ENCODE results near the gene KCNA1. TPM values are rescaled to one million over a fixed set of nuclear protein-coding genes. Genes with fewer than 3 reads are reported as not detected.

KCNA1 gene
- total and polyA plus RNA-seq, 8 donors = 0.19 TPM; not detected in 7

DNA sequence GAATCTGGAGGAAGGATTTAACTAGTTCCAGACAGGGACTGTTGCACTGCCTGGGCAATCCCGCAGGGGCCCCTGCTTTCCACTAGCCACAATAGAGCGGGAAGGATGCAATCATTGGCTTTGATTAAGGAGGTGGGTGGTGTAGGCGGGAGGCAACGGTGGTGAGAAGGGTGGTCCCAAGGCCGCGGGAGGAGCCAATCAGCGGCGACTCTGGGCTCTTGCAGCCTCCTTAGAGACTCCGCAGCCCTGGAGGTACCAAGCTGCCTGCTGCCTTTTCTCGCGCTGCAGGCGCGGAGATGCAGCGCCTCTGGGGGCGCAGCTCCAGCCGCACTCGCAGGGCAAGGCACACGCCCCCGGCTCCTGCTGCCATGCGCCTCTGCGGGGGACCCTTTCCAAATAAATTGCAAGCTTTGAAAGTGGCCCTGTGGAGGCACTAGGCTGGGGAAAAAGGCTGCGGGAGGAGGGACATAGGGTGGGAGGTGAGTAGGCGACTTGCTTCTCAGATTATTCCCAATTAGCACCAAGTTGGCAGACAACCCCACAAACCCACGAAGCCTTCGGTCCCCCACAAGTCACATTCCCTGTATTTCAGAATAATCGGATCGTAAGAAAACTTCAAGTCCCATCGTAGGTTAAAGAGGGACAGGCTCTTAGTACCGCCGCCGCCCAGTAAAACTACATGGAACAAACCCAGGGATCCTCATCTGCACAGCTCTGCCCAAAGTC, 858 bp upstream of the KCNA1 start:
- H3K27me3 ChIP-seq = peaks cover 0 to 26% (median 7%) of the 10 kb centered on the region in 4 donors
- DNase-seq (peak in 1 of 6 donors; percentile 40), ATAC-seq (peak in 1 of 4 donors; percentile 17), FAIRE-seq (no peak)
- intact Hi-C loops (cut with DNase I) = no loop called here
- 4 to 6% methylated on average over 30 to 31 of the region's 31 CpGs for WGBS, 2 donors
- TF ChIP-seq, protein P1, sequence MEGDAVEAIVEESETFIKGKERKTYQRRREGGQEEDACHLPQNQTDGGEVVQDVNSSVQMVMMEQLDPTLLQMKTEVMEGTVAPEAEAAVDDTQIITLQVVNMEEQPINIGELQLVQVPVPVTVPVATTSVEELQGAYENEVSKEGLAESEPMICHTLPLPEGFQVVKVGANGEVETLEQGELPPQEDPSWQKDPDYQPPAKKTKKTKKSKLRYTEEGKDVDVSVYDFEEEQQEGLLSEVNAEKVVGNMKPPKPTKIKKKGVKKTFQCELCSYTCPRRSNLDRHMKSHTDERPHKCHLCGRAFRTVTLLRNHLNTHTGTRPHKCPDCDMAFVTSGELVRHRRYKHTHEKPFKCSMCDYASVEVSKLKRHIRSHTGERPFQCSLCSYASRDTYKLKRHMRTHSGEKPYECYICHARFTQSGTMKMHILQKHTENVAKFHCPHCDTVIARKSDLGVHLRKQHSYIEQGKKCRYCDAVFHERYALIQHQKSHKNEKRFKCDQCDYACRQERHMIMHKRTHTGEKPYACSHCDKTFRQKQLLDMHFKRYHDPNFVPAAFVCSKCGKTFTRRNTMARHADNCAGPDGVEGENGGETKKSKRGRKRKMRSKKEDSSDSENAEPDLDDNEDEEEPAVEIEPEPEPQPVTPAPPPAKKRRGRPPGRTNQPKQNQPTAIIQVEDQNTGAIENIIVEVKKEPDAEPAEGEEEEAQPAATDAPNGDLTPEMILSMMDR (IDR thresholded peaks at IDR 0.05) = no peak
- H3K4me3 ChIP-seq = peak overlapping the region in 1 of 4 donors; percentile 43
- H3K27ac ChIP-seq = no peak overlapping the region
- H3K36me3 ChIP-seq = no peaks in the 10 kb centered on the region
- H3K9me3 ChIP-seq = no peaks in the 10 kb centered on the region
- H3K4me1 ChIP-seq = peaks cover 0 to 14% (median 6%) of the 10 kb centered on the region in 3 donors

DNA sequence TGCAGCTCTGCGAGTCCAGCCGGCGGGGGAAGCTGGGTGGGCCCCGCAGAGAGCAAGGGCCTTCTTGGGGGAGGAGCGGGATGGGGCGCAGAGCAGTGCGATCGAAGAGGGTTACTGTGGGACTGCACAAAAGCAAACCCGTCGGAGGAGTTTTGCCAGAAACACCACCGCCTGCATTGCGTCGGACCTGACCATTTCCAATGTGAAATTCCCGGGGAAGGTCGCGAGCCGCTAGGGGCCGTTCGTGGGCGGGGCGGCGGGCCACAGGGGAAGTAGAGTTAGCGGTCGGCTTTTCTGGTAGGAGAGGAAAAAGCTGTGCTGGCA, 333 bp upstream of the KCNA1 start:
- Histone ChIP-seq H3K27me3 (peaks cover 0 to 29% (median 7%) of the 10 kb centered on the region in 4 donors), H3K4me3 (peak overlapping the region in 1 of 4 donors; percentile 43), H3K9me3 (no peaks in the 10 kb centered on the region), H3K27ac (no peak overlapping the region), H3K36me3 (no peaks in the 10 kb centered on the region), H3K4me1 (peaks cover 0 to 14% (median 6%) of the 10 kb centered on the region in 3 donors)
- peak in 1 of 6 donors; percentile 50 for DNase-seq
- no peak for FAIRE-seq
- 2 to 3% methylated on average over 24 of the region's 24 CpGs for WGBS, 2 donors
- TF ChIP-seq, protein P1 (IDR thresholded peaks at IDR 0.05) = no peak
- peak in 2 of 4 donors; percentile 12 to 23 for ATAC-seq
- intact Hi-C loops (cut with DNase I) = no loop called here

DNA sequence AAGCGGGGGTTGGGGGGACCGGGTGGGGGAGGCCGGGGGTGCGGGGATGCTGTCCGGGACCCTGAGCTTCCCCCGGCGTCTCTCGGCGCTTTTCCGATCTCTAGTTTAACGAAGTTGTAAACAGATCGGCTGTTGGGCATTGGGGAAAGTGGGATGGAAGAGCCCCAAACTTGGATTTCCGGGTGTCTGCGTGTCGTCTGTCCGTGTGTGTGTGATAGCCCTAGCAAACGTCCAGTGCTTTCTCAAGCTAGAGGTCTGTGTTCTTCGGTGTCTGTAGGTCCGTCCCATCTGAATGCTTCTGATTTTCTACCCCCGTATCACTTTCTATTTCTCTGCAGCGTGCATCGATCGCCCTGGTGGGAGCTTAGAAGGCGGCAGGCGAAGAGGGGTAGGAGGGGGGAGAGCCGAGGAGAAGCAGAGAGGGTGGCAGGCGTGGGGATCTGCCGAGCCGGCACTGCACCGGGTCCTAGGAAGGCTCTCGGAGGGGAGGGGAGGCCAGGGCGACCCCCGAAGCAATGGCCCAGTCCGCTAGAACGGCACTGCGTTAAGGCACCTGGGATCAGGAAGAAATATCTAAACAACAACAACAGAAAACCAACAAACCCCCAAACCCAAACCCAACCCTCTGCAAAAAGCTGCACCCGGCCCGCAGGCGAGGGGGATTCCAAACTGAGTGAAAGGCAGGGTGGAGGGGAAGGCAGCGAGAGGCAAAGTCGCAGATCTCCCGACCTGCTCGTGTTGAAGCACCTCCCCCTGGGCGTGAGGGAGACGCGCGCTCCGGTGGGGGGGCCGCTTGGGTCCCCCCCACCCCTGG, 1.0 kb downstream of the KCNA1 start:
- FAIRE-seq (no peak), ATAC-seq (peak in 3 of 4 donors; percentile 20 to 29 (median 26)), DNase-seq (peak in 1 of 6 donors; percentile 53)
- H3K4me1 ChIP-seq = peaks cover 0 to 14% (median 6%) of the 10 kb centered on the region in 3 donors
- TF ChIP-seq, protein P1 (IDR thresholded peaks at IDR 0.05) = no peak
- intact Hi-C loops (cut with DNase I) = no loop called here
- 2 to 3% methylated on average over 43 to 49 of the region's 49 CpGs for WGBS, 2 donors
- H3K36me3 ChIP-seq = no peaks in the 10 kb centered on the region
- no peaks in the 10 kb centered on the region for H3K9me3 ChIP-seq
- peak overlapping the region in 3 of 4 donors; percentile 3 to 43 (median 31) for H3K4me3 ChIP-seq
- peaks cover 0 to 29% (median 7%) of the 10 kb centered on the region in 4 donors for H3K27me3 ChIP-seq
- H3K27ac ChIP-seq = no peak overlapping the region

DNA sequence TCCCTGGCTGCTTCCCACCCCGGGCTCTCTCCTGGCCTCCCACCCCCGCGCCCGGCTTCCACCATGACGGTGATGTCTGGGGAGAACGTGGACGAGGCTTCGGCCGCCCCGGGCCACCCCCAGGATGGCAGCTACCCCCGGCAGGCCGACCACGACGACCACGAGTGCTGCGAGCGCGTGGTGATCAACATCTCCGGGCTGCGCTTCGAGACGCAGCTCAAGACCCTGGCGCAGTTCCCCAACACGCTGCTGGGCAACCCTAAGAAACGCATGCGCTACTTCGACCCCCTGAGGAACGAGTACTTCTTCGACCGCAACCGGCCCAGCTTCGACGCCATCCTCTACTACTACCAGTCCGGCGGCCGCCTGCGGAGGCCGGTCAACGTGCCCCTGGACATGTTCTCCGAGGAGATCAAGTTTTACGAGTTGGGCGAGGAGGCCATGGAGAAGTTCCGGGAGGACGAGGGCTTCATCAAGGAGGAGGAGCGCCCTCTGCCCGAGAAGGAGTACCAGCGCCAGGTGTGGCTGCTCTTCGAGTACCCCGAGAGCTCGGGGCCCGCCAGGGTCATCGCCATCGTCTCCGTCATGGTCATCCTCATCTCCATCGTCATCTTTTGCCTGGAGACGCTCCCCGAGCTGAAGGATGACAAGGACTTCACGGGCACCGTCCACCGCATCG, 1.8 kb downstream of the KCNA1 start:
- H3K4me3 ChIP-seq = peak overlapping the region in 1 of 4 donors; percentile 43
- DNase-seq (peak in 1 of 6 donors; percentile 59), ATAC-seq (no peak), FAIRE-seq (no peak)
- no peak overlapping the region for H3K27ac ChIP-seq
- H3K27me3 ChIP-seq = peaks cover 0 to 29% (median 7%) of the 10 kb centered on the region in 4 donors
- H3K9me3 ChIP-seq = no peaks in the 10 kb centered on the region
- intact Hi-C loops (cut with DNase I) = no loop called here
- WGBS, 2 donors = 32 to 46% methylated on average over 58 to 61 of the region's 61 CpGs
- H3K4me1 ChIP-seq = peaks cover 0 to 14% (median 6%) of the 10 kb centered on the region in 3 donors
- TF ChIP-seq, protein P1 (IDR thresholded peaks at IDR 0.05) = no peak
- no peaks in the 10 kb centered on the region for H3K36me3 ChIP-seq
